ENCODE measurements around the gene CUX1. TPM values are rescaled to one million over a fixed set of nuclear protein-coding genes. Genes with fewer than 3 reads are reported as not detected.
A peak's percentile ranks its signal among the peaks of the same experiment; 100 is the strongest.

Gene CUX1
- total RNA-seq, 1 experiment from 2014 or later = 64.3 TPM

DNA sequence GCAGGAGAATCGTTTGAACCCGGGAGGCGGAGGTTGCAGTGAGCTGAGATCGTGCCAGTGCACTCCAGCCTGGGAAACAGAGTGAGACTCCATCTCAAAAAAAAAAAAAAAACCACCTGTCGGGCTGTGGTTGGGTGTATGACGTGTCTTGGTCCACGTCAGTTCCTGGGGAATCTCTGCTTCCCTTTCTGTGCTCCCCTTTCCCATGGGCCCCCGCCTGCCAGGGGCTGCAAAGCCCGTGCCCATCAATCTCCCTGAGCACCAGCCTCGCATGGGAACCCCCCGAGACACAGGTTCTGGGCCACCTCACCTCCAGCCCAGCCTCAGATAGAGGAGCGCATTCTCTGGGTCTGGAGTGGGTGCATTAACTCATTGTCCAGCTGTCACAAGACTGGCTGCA, 467.0 kb downstream of the CUX1 start (continued):
- TF ChIP-seq, protein P1, sequence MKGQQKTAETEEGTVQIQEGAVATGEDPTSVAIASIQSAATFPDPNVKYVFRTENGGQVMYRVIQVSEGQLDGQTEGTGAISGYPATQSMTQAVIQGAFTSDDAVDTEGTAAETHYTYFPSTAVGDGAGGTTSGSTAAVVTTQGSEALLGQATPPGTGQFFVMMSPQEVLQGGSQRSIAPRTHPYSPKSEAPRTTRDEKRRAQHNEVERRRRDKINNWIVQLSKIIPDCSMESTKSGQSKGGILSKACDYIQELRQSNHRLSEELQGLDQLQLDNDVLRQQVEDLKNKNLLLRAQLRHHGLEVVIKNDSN (CRISPR knock-in tag; IDR thresholded peaks at IDR 0.05) = no peak
- TF ChIP-seq JAZF1 (CRISPR knock-in tag; IDR thresholded peaks at IDR 0.05) = no peak
- TF ChIP-seq, protein P2, sequence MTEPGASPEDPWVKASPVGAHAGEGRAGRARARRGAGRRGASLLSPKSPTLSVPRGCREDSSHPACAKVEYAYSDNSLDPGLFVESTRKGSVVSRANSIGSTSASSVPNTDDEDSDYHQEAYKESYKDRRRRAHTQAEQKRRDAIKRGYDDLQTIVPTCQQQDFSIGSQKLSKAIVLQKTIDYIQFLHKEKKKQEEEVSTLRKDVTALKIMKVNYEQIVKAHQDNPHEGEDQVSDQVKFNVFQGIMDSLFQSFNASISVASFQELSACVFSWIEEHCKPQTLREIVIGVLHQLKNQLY (CRISPR knock-in tag; IDR thresholded peaks at IDR 0.05) = no peak
- TF ChIP-seq, protein P3, sequence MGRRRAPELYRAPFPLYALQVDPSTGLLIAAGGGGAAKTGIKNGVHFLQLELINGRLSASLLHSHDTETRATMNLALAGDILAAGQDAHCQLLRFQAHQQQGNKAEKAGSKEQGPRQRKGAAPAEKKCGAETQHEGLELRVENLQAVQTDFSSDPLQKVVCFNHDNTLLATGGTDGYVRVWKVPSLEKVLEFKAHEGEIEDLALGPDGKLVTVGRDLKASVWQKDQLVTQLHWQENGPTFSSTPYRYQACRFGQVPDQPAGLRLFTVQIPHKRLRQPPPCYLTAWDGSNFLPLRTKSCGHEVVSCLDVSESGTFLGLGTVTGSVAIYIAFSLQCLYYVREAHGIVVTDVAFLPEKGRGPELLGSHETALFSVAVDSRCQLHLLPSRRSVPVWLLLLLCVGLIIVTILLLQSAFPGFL (CRISPR knock-in tag; IDR thresholded peaks at IDR 0.05; ENCODE audit: borderline replicate concordance) = no peak
- TF ChIP-seq, protein P4, sequence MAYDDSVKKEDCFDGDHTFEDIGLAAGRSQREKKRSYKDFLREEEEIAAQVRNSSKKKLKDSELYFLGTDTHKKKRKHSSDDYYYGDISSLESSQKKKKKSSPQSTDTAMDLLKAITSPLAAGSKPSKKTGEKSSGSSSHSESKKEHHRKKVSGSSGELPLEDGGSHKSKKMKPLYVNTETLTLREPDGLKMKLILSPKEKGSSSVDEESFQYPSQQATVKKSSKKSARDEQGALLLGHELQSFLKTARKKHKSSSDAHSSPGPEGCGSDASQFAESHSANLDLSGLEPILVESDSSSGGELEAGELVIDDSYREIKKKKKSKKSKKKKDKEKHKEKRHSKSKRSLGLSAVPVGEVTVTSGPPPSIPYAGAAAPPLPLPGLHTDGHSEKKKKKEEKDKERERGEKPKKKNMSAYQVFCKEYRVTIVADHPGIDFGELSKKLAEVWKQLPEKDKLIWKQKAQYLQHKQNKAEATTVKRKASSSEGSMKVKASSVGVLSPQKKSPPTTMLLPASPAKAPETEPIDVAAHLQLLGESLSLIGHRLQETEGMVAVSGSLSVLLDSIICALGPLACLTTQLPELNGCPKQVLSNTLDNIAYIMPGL (CRISPR knock-in tag; IDR thresholded peaks at IDR 0.05) = no peak

DNA sequence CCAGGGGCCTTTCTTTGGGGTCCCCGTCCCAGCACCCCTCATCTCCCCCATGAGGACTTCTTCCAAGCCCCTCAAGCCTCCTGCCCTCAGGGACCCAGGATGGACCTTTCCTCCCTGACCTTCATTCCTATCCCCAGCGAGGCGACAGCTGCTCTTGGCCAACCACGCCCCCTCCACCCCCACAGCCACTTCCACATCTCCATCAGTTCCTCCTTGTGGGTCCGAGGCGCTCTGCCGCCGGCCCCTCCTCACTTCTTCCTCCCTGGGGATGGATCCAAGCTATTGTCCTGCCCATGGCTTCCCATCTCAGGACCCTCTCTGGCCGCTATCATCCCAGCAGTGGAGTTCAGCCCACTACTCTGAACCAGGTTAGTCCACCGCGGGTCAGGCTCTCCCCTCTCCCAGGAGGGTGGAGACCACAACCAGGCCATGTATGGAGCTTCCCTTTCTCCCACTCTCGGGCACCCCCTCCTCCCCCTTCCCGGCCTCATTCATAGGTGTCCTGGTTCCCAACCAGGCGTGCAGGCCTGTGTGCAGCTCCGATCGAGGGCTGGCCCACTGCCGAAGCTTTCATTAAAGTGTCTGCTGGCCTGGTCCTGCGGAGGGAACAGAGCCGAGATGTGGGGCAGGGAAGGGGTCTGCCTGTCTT, 467.6 kb downstream of the CUX1 start:
- no peaks in the 10 kb centered on the region for H3K36me3 Mint-ChIP-seq
- TF ChIP-seq SMAD3 (CRISPR knock-in tag; IDR thresholded peaks at IDR 0.05; ENCODE audit: borderline replicate concordance) (no peak), ESRRA (CRISPR knock-in tag; IDR thresholded peaks at IDR 0.05; ENCODE audit: borderline replicate concordance) (no peak), NR3C1 (CRISPR knock-in tag; conservative IDR thresholded peaks at IDR 0.05; ENCODE audit: low read depth) (no peak), SP1 (CRISPR knock-in tag; conservative IDR thresholded peaks at IDR 0.05) (no peak), MXD4 (CRISPR knock-in tag; IDR thresholded peaks at IDR 0.05; ENCODE audit: borderline replicate concordance) (no peak), ZNF232 (CRISPR knock-in tag; IDR thresholded peaks at IDR 0.05) (no peak), ETV6 (CRISPR knock-in tag; IDR thresholded peaks at IDR 0.05) (no peak), JUN (CRISPR knock-in tag; IDR thresholded peaks at IDR 0.05) (no peak), ATF1 (CRISPR knock-in tag; IDR thresholded peaks at IDR 0.05) (no peak), TEAD4 (CRISPR knock-in tag; IDR thresholded peaks at IDR 0.05) (no peak), ZNF219 (CRISPR knock-in tag; IDR thresholded peaks at IDR 0.05; ENCODE audit: borderline replicate concordance) (no peak), RORB (CRISPR knock-in tag; IDR thresholded peaks at IDR 0.05) (no peak), ZNF396 (CRISPR knock-in tag; IDR thresholded peaks at IDR 0.05; ENCODE audit: borderline replicate concordance) (no peak), PRRX2 (CRISPR knock-in tag; IDR thresholded peaks at IDR 0.05) (no peak), OVOL2 (CRISPR knock-in tag; IDR thresholded peaks at IDR 0.05; ENCODE audit: borderline replicate concordance) (no peak)
- TF ChIP-seq, protein P5, sequence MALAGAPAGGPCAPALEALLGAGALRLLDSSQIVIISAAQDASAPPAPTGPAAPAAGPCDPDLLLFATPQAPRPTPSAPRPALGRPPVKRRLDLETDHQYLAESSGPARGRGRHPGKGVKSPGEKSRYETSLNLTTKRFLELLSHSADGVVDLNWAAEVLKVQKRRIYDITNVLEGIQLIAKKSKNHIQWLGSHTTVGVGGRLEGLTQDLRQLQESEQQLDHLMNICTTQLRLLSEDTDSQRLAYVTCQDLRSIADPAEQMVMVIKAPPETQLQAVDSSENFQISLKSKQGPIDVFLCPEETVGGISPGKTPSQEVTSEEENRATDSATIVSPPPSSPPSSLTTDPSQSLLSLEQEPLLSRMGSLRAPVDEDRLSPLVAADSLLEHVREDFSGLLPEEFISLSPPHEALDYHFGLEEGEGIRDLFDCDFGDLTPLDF (CRISPR knock-in tag; IDR thresholded peaks at IDR 0.05) = no peak
- TF ChIP-seq, protein P6, sequence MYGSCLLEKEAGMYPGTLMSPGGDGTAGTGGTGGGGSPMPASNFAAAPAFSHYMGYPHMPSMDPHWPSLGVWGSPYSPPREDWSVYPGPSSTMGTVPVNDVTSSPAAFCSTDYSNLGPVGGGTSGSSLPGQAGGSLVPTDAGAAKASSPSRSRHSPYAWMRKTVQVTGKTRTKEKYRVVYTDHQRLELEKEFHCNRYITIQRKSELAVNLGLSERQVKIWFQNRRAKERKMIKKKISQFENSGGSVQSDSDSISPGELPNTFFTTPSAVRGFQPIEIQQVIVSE (CRISPR knock-in tag; IDR thresholded peaks at IDR 0.05; ENCODE audit: borderline replicate concordance) = no peak
- TF ChIP-seq, protein P7, sequence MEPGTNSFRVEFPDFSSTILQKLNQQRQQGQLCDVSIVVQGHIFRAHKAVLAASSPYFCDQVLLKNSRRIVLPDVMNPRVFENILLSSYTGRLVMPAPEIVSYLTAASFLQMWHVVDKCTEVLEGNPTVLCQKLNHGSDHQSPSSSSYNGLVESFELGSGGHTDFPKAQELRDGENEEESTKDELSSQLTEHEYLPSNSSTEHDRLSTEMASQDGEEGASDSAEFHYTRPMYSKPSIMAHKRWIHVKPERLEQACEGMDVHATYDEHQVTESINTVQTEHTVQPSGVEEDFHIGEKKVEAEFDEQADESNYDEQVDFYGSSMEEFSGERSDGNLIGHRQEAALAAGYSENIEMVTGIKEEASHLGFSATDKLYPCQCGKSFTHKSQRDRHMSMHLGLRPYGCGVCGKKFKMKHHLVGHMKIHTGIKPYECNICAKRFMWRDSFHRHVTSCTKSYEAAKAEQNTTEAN (CRISPR knock-in tag; IDR thresholded peaks at IDR 0.05) = no peak
- DNase-seq (ENCODE audit: low spot score) (no peak), ATAC-seq (no peak)
- H3K4me3 Mint-ChIP-seq = peak overlapping the region; percentile 37
- H3K4me1 Mint-ChIP-seq = peaks cover 12% of the 10 kb centered on the region
- H3K9me3 Mint-ChIP-seq = no peaks in the 10 kb centered on the region
- peaks cover 10% of the 10 kb centered on the region for H3K27me3 Mint-ChIP-seq (ENCODE audit: low read depth)
- ChIA-PET POLR2A (no interaction called here), CTCF (interaction anchor here (1.2 to 1.6 kb wide), 2 partner anchors 16 to 111 kb away, joined by 3 read pairs; partner anchors contain the start of gene PRKRIP1)
- no peak overlapping the region for H3K27ac Mint-ChIP-seq
